Astrocyte (in vitro differentiated cells and primary cell): ENCODE measurements around the gene FSTL4. TPM values are rescaled to one million over a fixed set of nuclear protein-coding genes. Genes with fewer than 3 reads are reported as not detected.

Experiments
- DNase-seq: peaks from one replicate; pipeline ENCODE4 v3.0.0-alpha.2; 2010; ENCODE audit warnings: low read depth
- FAIRE-seq: peaks from 2 replicates; lab custom pipeline; 2011; peaks lifted over from hg19 to GRCh38; lab: Jason Lieb, UNC
- H2AFZ ChIP-seq: 2 replicates; pipeline ENCODE4 v1.6.0; 2012; ENCODE audit warnings: low read depth, low read length, inconsistent platforms
- H3K27ac ChIP-seq: 2 replicates; pipeline ENCODE4 v1.5.1; 2011; ENCODE audit warnings: low read depth, low read length, inconsistent platforms
- H3K27me3 ChIP-seq: 2 replicates; pipeline ENCODE4 v1.6.0; 2011; ENCODE audit warnings: low read length, inconsistent platforms; ENCODE audit not compliant: insufficient read depth
- H3K36me3 ChIP-seq: 2 replicates; pipeline ENCODE4 v1.5.1; 2011; ENCODE audit warnings: low read length, inconsistent platforms; ENCODE audit not compliant: insufficient read depth
- H3K4me1 ChIP-seq: 2 replicates; pipeline ENCODE4 v1.5.1; 2011; ENCODE audit warnings: low read length, inconsistent platforms; ENCODE audit not compliant: insufficient read depth
- H3K4me2 ChIP-seq: 2 replicates; pipeline ENCODE4 v1.6.0; 2012; ENCODE audit warnings: low read length, inconsistent platforms
- H3K4me3 ChIP-seq: 2 replicates; pipeline ENCODE4 v1.5.1; 2011; ENCODE audit warnings: low read depth, mild to moderate bottlenecking, low read length, inconsistent platforms; ENCODE audit not compliant: insufficient read depth
- H3K79me2 ChIP-seq: 2 replicates; pipeline ENCODE4 v1.6.0; 2012; ENCODE audit warnings: mild to moderate bottlenecking, low read length, inconsistent platforms; ENCODE audit not compliant: insufficient read depth
- H3K9ac ChIP-seq: 2 replicates; pipeline ENCODE4 v1.6.0; 2012; ENCODE audit warnings: mild to moderate bottlenecking, low read length, inconsistent platforms
- H3K9me3 ChIP-seq: 2 replicates; pipeline ENCODE4 v1.5.1; 2012; ENCODE audit warnings: low read depth, mild to moderate bottlenecking, low read length, inconsistent platforms; ENCODE audit not compliant: insufficient read depth
- H4K20me1 ChIP-seq: 2 replicates; pipeline ENCODE4 v1.6.0; 2012; ENCODE audit warnings: low read length, inconsistent platforms; ENCODE audit not compliant: insufficient read depth
- H3K27ac Mint-ChIP-seq: one replicate; pipeline ENCODE4 v1.8.0; 2021; ENCODE audit warnings: mild to moderate bottlenecking, mixed read lengths; ENCODE audit not compliant: unreplicated experiment
- H3K27me3 Mint-ChIP-seq: one replicate; pipeline ENCODE4 v1.8.0; 2021; ENCODE audit warnings: low read depth, mixed read lengths; ENCODE audit not compliant: unreplicated experiment
- H3K36me3 Mint-ChIP-seq: one replicate; pipeline ENCODE4 v1.8.0; 2021; ENCODE audit warnings: low read depth, mixed read lengths; ENCODE audit not compliant: unreplicated experiment
- H3K4me1 Mint-ChIP-seq: one replicate; pipeline ENCODE4 v1.8.0; 2021; ENCODE audit warnings: low read depth, mixed read lengths; ENCODE audit not compliant: unreplicated experiment
- H3K4me3 Mint-ChIP-seq: one replicate; pipeline ENCODE4 v1.8.0; 2021; ENCODE audit warnings: mild to moderate bottlenecking, moderate library complexity, mixed read lengths; ENCODE audit not compliant: unreplicated experiment
- H3K9me3 Mint-ChIP-seq: one replicate; pipeline ENCODE4 v1.8.0; 2021; ENCODE audit warnings: mild to moderate bottlenecking, mixed read lengths; ENCODE audit not compliant: unreplicated experiment
- EZH2 ChIP-seq: IDR thresholded peaks from 2 replicates; pipeline ENCODE4 v1.6.1; 2012; ENCODE audit warnings: mild to moderate bottlenecking, low read length, inconsistent platforms; ENCODE audit not compliant: insufficient read depth
- total RNA-seq: library from RNA; stranded (reverse); gene quantifications from 2 replicates; pipeline ENCODE4 v1.2.1, GENCODE V29; 2021
- TF ChIP-seq, protein P1 (sequence below): IDR thresholded peaks from 2 replicates; pipeline ENCODE4 v1.5.1; 2011; ENCODE audit warnings: low read depth, mild to moderate bottlenecking, inconsistent platforms, low read length, moderate library complexity; ENCODE audit not compliant: insufficient read depth

The FSTL4 gene
- total RNA-seq, 1 donor from 2014 or later = not detected

GRCh38 chr5:133297293-133297692 is 315.0 kb downstream of the FSTL4 start:
- no peak overlapping the region for H3K27ac Mint-ChIP-seq
- no peaks in the 10 kb centered on the region for H3K4me1 ChIP-seq
- FAIRE-seq (no peak), DNase-seq (no peak)
- H2AFZ ChIP-seq = no peak overlapping the region
- no peak overlapping the region for H3K27ac ChIP-seq
- no peaks in the 10 kb centered on the region for H3K36me3 ChIP-seq
- H3K4me3 ChIP-seq = no peak overlapping the region
- TF ChIP-seq, protein P1, sequence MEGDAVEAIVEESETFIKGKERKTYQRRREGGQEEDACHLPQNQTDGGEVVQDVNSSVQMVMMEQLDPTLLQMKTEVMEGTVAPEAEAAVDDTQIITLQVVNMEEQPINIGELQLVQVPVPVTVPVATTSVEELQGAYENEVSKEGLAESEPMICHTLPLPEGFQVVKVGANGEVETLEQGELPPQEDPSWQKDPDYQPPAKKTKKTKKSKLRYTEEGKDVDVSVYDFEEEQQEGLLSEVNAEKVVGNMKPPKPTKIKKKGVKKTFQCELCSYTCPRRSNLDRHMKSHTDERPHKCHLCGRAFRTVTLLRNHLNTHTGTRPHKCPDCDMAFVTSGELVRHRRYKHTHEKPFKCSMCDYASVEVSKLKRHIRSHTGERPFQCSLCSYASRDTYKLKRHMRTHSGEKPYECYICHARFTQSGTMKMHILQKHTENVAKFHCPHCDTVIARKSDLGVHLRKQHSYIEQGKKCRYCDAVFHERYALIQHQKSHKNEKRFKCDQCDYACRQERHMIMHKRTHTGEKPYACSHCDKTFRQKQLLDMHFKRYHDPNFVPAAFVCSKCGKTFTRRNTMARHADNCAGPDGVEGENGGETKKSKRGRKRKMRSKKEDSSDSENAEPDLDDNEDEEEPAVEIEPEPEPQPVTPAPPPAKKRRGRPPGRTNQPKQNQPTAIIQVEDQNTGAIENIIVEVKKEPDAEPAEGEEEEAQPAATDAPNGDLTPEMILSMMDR = no peak
- no peak for TF ChIP-seq EZH2
- no peaks in the 10 kb centered on the region for H3K9me3 Mint-ChIP-seq
- peaks cover 3% of the 10 kb centered on the region for H3K27me3 ChIP-seq
- no peak overlapping the region for H3K4me3 Mint-ChIP-seq
- no peaks in the 10 kb centered on the region for H4K20me1 ChIP-seq
- H3K27me3 Mint-ChIP-seq = peaks cover 33% of the 10 kb centered on the region
- H3K4me1 Mint-ChIP-seq = no peaks in the 10 kb centered on the region
- no peaks in the 10 kb centered on the region for H3K9me3 ChIP-seq
- H3K9ac ChIP-seq = no peak overlapping the region
- H3K36me3 Mint-ChIP-seq = no peaks in the 10 kb centered on the region
- H3K79me2 ChIP-seq = no peaks in the 10 kb centered on the region
- no peak overlapping the region for H3K4me2 ChIP-seq

GRCh38 chr5:133296624-133297023 is 315.7 kb downstream of the FSTL4 start:
- FAIRE-seq (no peak), DNase-seq (no peak)
- no peaks in the 10 kb centered on the region for H3K4me1 ChIP-seq
- H3K27me3 ChIP-seq = peaks cover 2% of the 10 kb centered on the region
- H3K36me3 ChIP-seq = no peaks in the 10 kb centered on the region
- TF ChIP-seq EZH2 = no peak
- TF ChIP-seq, protein P1 = no peak
- H3K4me3 ChIP-seq = no peak overlapping the region
- peaks cover 27% of the 10 kb centered on the region for H3K27me3 Mint-ChIP-seq
- no peaks in the 10 kb centered on the region for H3K79me2 ChIP-seq
- H3K27ac Mint-ChIP-seq = no peak overlapping the region
- H3K27ac ChIP-seq = no peak overlapping the region
- no peak overlapping the region for H2AFZ ChIP-seq
- no peaks in the 10 kb centered on the region for H3K4me1 Mint-ChIP-seq
- H3K36me3 Mint-ChIP-seq = no peaks in the 10 kb centered on the region
- H3K4me2 ChIP-seq = no peak overlapping the region
- no peaks in the 10 kb centered on the region for H3K9me3 ChIP-seq
- no peak overlapping the region for H3K9ac ChIP-seq
- H4K20me1 ChIP-seq = no peaks in the 10 kb centered on the region
- no peak overlapping the region for H3K4me3 Mint-ChIP-seq
- no peaks in the 10 kb centered on the region for H3K9me3 Mint-ChIP-seq

DNA sequence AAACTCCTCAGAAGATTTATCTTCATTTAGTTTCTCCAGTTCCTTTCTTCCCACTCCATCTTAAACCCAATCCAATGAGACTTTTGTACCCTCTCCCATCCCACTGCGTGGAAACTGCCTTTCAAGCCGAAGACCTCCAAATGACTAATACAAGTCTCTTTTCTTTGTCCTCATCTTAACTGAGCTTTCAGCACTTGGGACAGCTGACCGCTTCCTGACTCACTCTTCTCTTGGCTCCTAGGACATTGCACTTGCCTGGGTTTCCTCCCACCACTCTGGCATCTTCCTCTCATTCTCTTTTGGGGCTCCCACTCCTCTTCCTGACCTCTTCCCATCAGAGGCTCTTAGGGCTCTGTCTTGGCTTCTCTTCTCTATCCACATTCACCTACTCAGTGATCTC is 316.8 kb downstream of the FSTL4 start:
- Histone ChIP-seq H3K36me3 (no peaks in the 10 kb centered on the region), H3K27me3 (peaks cover 2% of the 10 kb centered on the region), H3K4me3 (no peak overlapping the region), H3K4me1 (no peaks in the 10 kb centered on the region), H4K20me1 (no peaks in the 10 kb centered on the region), H3K27ac (no peak overlapping the region), H3K4me2 (no peak overlapping the region), H3K9ac (no peak overlapping the region), H3K79me2 (no peaks in the 10 kb centered on the region), H3K9me3 (no peaks in the 10 kb centered on the region), H2AFZ (no peak overlapping the region)
- no peak overlapping the region for H3K4me3 Mint-ChIP-seq
- no peak for TF ChIP-seq EZH2
- TF ChIP-seq, protein P1 = no peak
- FAIRE-seq (no peak), DNase-seq (peak; percentile 7)
- no peaks in the 10 kb centered on the region for H3K4me1 Mint-ChIP-seq
- no peak overlapping the region for H3K27ac Mint-ChIP-seq
- no peaks in the 10 kb centered on the region for H3K36me3 Mint-ChIP-seq
- H3K9me3 Mint-ChIP-seq = peaks cover 2% of the 10 kb centered on the region
- H3K27me3 Mint-ChIP-seq = peaks cover 18% of the 10 kb centered on the region
